GM12801 (cell line): Measurements from ENCODE around the gene LRRC3.

ENCODE experiments used
- TF ChIP-seq, protein P1 (sequence below): IDR thresholded peaks from one replicate; pipeline ENCODE4 v1.5.1; 2011; ENCODE audit warnings: control low read depth; ENCODE audit not compliant: insufficient read length; ENCODE audit errors: extremely low read depth

LRRC3 gene

GRCh38 chr21:44456915-44457736 lies 1.8 kb downstream of the LRRC3 start:
- TF ChIP-seq, protein P1, sequence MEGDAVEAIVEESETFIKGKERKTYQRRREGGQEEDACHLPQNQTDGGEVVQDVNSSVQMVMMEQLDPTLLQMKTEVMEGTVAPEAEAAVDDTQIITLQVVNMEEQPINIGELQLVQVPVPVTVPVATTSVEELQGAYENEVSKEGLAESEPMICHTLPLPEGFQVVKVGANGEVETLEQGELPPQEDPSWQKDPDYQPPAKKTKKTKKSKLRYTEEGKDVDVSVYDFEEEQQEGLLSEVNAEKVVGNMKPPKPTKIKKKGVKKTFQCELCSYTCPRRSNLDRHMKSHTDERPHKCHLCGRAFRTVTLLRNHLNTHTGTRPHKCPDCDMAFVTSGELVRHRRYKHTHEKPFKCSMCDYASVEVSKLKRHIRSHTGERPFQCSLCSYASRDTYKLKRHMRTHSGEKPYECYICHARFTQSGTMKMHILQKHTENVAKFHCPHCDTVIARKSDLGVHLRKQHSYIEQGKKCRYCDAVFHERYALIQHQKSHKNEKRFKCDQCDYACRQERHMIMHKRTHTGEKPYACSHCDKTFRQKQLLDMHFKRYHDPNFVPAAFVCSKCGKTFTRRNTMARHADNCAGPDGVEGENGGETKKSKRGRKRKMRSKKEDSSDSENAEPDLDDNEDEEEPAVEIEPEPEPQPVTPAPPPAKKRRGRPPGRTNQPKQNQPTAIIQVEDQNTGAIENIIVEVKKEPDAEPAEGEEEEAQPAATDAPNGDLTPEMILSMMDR, result no peak

DNA sequence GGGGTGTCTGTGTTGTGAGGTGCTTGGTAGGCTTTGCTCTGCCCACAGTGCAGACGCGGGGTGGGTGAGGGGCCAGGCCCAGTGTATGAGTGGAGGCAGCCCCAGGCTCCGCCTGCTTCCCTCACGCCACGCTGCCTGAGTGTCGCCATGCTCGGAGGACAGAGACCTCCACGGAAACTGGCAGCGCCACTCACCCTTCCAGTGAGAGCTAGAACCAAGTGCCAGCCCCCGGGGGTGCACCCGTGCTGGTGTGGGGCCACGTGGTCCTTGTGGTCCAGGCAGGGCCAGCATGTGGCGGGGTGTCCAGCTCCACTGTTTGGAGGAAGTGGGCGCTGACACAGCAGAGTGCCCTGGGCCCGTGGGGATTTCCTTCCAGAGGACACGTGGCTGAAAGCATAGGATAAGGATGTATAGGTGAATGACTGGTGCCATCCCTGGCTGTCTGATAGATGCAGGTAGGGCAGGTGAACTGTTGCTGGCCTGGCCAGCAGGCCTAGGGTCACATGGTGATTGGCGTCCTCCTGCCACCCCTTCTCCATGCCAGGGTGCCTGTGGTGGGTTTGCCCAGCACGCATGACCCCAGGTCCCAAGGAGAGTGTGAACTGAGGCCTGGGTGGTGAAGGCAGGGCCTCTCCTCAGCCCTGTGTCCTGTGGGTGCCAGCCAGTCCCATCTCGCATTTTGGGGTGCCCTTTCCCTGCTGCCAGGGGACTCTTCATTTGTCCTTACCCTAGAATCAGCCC lies 3.8 kb downstream of the LRRC3 start:
- TF ChIP-seq, protein P1, result no peak

- TF ChIP-seq, protein P1, result no peak
Observed at GRCh38 chr21:44459712-44460440, 4.6 kb downstream of the LRRC3 start.

DNA sequence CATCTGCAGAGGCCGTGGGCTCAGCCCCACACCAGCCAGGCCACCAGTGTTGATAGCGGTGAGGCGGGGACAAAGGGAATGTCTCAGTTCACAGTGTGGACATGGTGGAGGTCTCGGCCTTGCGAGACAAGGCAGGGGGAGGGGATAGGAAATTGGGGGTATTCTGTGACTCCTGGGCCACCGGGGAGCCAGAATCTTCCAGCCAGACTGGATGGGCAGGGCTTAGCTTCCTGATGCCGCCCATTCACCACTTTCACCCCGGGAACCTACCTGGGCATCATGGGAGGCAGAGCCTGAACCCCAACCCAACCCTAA lies 5.1 kb downstream of the LRRC3 start:
- TF ChIP-seq, protein P1, result no peak

DNA sequence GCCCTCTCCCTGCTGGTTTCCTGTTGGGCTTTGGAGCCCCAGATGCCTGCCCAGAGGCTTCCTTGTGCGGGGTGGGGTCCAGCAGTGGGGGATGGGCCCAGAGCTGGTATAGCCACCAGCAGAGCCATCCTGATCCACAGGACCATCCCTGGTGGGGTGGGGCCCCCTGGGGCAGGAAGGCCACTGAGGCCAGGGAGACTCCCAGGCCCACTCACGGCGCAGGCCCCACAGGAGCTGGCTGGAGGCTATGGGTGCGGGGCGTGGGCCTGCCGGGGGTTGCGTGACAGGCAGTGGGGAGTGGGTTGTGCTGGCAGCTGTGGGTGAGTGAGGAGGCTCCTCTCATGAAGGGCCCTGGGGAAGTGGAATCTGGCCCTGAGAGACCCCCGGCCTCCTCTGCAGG lies 5.7 kb downstream of the LRRC3 start:
- TF ChIP-seq, protein P1, result no peak

GRCh38 chr21:44461464-44462001 lies 6.2 kb downstream of the LRRC3 start:
- TF ChIP-seq, protein P1, result no peak

GRCh38 chr21:44462086-44462833 lies 7.0 kb downstream of the LRRC3 start:
- TF ChIP-seq, protein P1, result no peak
